Tongue (tissue), 2 donors: Measurements from ENCODE around the gene CABCOCO1. TPM values are rescaled to one million over a fixed set of nuclear protein-coding genes. Genes with fewer than 3 reads are reported as not detected.

Source experiments
- DNase-seq: peaks from one replicate; pipeline ENCODE4 v3.0.0-alpha.2; 2015
- total RNA-seq: library from RNA; depleted of rRNA; stranded (reverse); fragments of >200 nt; gene quantifications from one replicate; pipeline ENCODE4 v1.2.3, GENCODE V29; 2014

The CABCOCO1 gene
- total RNA-seq, 1 donor from 2014 or later: 0.92 TPM

GRCh38 chr10:61757525-61758397 lies 95.0 kb downstream of the CABCOCO1 start:
- DNase-seq: no peak

GRCh38 chr10:61758433-61758832 lies 95.7 kb downstream of the CABCOCO1 start:
- no peak for DNase-seq

GRCh38 chr10:61759751-61760150 lies 97.0 kb downstream of the CABCOCO1 start:
- no peak for DNase-seq

- DNase-seq: no peak
These were observed 98.5 kb downstream of the CABCOCO1 start for GRCh38 chr10:61760943-61761824.

- no peak for DNase-seq
These were observed 99.1 kb downstream of the CABCOCO1 start for GRCh38 chr10:61761825-61762217.

- DNase-seq: no peak
These were observed 101.0 kb downstream of the CABCOCO1 start for GRCh38 chr10:61763778-61764177.

GRCh38 chr10:61764486-61764885 lies 101.8 kb downstream of the CABCOCO1 start:
- DNase-seq: no peak

- no peak for DNase-seq
These were observed 102.7 kb downstream of the CABCOCO1 start for GRCh38 chr10:61765176-61766087.

GRCh38 chr10:61766927-61767326 lies 104.2 kb downstream of the CABCOCO1 start:
- no peak for DNase-seq

- DNase-seq: no peak
These were observed 111.3 kb downstream of the CABCOCO1 start for GRCh38 chr10:61774031-61774430.

- DNase-seq: no peak
These were observed 112.4 kb downstream of the CABCOCO1 start for GRCh38 chr10:61775111-61775510.

GRCh38 chr10:61776615-61777266 lies 114.0 kb downstream of the CABCOCO1 start:
- no peak for DNase-seq

GRCh38 chr10:61778137-61778536 lies 115.4 kb downstream of the CABCOCO1 start:
- DNase-seq: no peak

- no peak for DNase-seq
These were observed 116.5 kb downstream of the CABCOCO1 start for GRCh38 chr10:61779276-61779675.

GRCh38 chr10:61779950-61780659 lies 117.4 kb downstream of the CABCOCO1 start:
- DNase-seq: peak; percentile 71

GRCh38 chr10:61780732-61781131 lies 118.0 kb downstream of the CABCOCO1 start:
- DNase-seq: no peak

- no peak for DNase-seq
These were observed 119.3 kb downstream of the CABCOCO1 start for GRCh38 chr10:61781969-61782403.

- no peak for DNase-seq
These were observed 121.8 kb downstream of the CABCOCO1 start for GRCh38 chr10:61784354-61785133.

GRCh38 chr10:61785473-61786105 lies 122.9 kb downstream of the CABCOCO1 start:
- DNase-seq: no peak
